Measurements from ENCODE around the gene ABCC2.

DNA sequence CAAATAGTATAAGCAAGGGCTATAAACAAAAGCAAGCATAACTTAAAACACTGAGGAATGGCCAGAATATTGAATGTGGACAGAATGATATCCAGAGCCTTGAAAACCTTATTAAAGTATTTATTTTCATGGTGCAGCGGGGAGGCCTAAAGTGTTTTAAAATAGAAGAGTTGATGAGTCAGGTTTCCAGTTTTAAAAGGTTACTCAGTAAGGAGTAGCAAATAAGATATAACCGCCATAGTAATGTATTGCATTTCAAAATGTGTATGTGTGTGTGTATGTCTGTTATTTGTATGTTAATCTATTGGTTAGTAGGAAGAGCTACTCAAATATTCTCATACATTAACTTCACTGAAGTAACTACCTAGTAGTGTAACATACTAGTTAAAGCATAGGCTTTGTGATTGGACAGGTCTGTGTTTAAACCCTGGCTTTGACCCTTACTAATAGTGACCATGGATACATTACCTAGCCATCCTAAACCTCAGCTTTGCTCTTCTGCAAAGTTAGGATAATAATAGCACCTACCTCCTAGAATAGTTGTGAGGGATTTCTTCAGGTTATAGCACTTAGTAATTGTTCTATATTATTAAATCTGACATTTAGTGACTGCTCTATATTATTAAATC, 33.5 kb upstream of the ABCC2 start:
- TF ChIP-seq, protein P1, sequence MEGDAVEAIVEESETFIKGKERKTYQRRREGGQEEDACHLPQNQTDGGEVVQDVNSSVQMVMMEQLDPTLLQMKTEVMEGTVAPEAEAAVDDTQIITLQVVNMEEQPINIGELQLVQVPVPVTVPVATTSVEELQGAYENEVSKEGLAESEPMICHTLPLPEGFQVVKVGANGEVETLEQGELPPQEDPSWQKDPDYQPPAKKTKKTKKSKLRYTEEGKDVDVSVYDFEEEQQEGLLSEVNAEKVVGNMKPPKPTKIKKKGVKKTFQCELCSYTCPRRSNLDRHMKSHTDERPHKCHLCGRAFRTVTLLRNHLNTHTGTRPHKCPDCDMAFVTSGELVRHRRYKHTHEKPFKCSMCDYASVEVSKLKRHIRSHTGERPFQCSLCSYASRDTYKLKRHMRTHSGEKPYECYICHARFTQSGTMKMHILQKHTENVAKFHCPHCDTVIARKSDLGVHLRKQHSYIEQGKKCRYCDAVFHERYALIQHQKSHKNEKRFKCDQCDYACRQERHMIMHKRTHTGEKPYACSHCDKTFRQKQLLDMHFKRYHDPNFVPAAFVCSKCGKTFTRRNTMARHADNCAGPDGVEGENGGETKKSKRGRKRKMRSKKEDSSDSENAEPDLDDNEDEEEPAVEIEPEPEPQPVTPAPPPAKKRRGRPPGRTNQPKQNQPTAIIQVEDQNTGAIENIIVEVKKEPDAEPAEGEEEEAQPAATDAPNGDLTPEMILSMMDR (IDR thresholded peaks at IDR 0.05) = no peak
- TF ChIP-seq POLR2AphosphoS5 (IDR thresholded peaks at IDR 0.05; ENCODE audit: low read depth, low read length) (no peak), SIN3A (IDR thresholded peaks at IDR 0.05; ENCODE audit: borderline replicate concordance, insufficient read depth, low read depth, low read length) (no peak)
